Thyroid gland (tissue), 4 donors: Measurements from ENCODE around the gene SUPT3H. TPM values are rescaled to one million over a fixed set of nuclear protein-coding genes. Genes with fewer than 3 reads are reported as not detected.

Experiments
- DNase-seq, 2 donors: peaks; one replicate each; pipeline ENCODE4 v3.0.0-alpha.2; 2019
- H3K27ac ChIP-seq, 3 donors: fragments of 200-600 bp; sonication (generic); 1 replicate in 2 of 3; 2 replicates in 1 of 3; pipeline ENCODE4 v1.5.1; 2016 to 2019; ENCODE audit warnings: mild to moderate bottlenecking in 1 of 3, moderate library complexity in 1 of 3
- H3K27me3 ChIP-seq: fragments of 200-600 bp; sonication (generic); one replicate; pipeline ENCODE4 v1.5.1; 2019
- H3K36me3 ChIP-seq, 2 donors: fragments of 200-600 bp; sonication (generic); one replicate each; pipeline ENCODE4 v1.5.1; 2016 to 2019
- H3K4me1 ChIP-seq, 2 donors: fragments of 200-600 bp; sonication (generic); one replicate each; pipeline ENCODE4 v1.5.1; 2017 to 2019
- H3K4me3 ChIP-seq, 3 donors: fragments of 200-600 bp; sonication (generic); replicated peaks in 1 of 3; 1 replicate in 2 of 3; 2 replicates in 1 of 3; pipeline ENCODE4 v1.5.1; 2016; ENCODE audit warnings: mild to moderate bottlenecking in 1 of 3
- H3K9me3 ChIP-seq: fragments of 200-600 bp; sonication (generic); one replicate; pipeline ENCODE4 v1.5.1; 2017
- CTCF ChIP-seq, 6 experiments: fragments of 200-600 bp in 3 of 6; fragments of 450-650 bp in 3 of 6; sonication (generic) in 3 of 6; IDR thresholded peaks; one replicate each; pipeline ENCODE4 v1.5.1; 2016 to 2019; ENCODE audit warnings: antibody characterized with exemption in 6 of 6, mild to moderate bottlenecking in 2 of 6, inconsistent platforms in 1 of 6, moderate library complexity in 1 of 6
- POLR2A ChIP-seq, 2 donors: fragments of 450-650 bp; IDR thresholded peaks; one replicate each; pipeline ENCODE4 v1.6.1; 2017; ENCODE audit warnings: antibody characterized with exemption in 2 of 2, mild to moderate bottlenecking in 2 of 2, moderate library complexity in 1 of 2
- WGBS, 2 donors: methylation state at CpG; one replicate each; pipeline ENCODE4 v1.1.5; 2017; 5-methylcytosine and 5-hydroxymethylcytosine counted together
- intact Hi-C: fragments of 100-400 bp; cut with DNase I; formaldehyde crosslinking; loops from one replicate; pipeline ENCODE4 v1.15.1; 2023
- total RNA-seq, 4 donors: library from RNA; depleted of rRNA; stranded (reverse); fragments of >200 nt; gene quantifications; one replicate each; pipeline ENCODE4 v1.2.3, GENCODE V29; 2016

SUPT3H gene
- total RNA-seq, 4 donors from 2014 or later = 9.8 to 21.6 (median 11.1) TPM

GRCh38 chr6:45378334-45378926 lies 696 bp upstream of the SUPT3H start:
- Histone ChIP-seq H3K27me3 (no peaks in the 10 kb centered on the region), H3K36me3 (no peaks in the 10 kb centered on the region), H3K4me3 (peak overlapping the region in 2 of 3 donors; percentile 3 to 82), H3K4me1 (peaks cover 0 to 14% of the 10 kb centered on the region in 2 donors), H3K27ac (peak overlapping the region; percentile 90 to 98 (median 94)), H3K9me3 (no peaks in the 10 kb centered on the region)
- intact Hi-C loops = no loop called here
- 4% methylated on average over 16 to 21 of the region's 21 CpGs for WGBS, 2 donors
- DNase-seq = peak; percentile 15 to 37
- TF ChIP-seq CTCF (IDR thresholded peaks at IDR 0.05) (no peak), POLR2A (IDR thresholded peaks at IDR 0.05) (no peak)

DNA sequence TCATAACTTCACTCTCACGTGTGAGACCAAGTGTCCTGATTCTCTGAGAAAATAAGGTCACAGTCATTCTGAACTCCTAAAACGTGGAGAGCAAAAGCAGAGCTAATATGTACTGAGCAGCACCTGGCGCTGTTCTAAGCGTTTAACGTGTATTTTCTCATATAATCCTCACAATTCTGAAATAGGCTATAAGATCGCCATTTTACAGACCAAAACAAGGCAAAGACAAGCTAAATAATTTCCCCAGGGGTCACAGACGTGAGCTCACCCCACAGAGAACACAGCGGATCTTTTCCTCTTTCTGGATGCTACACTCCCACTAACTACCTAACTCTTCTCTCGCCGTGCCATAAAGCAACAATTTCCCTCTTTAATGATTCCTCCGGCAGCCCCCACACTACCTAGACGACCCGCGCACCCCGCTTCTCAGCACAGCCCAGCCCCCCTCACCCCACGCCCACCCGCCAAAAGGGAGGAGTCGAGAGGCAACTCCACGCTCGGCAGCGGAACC lies 636 bp downstream of the SUPT3H start:
- intact Hi-C loops = no loop called here
- no peaks in the 10 kb centered on the region for H3K9me3 ChIP-seq
- H3K4me1 ChIP-seq = peaks cover 0 to 14% of the 10 kb centered on the region in 2 donors
- H3K27me3 ChIP-seq = no peaks in the 10 kb centered on the region
- no peak for TF ChIP-seq POLR2A (IDR thresholded peaks at IDR 0.05)
- TF ChIP-seq CTCF (IDR thresholded peaks at IDR 0.05) = peak in 1 of 6 experiments; percentile 2
- H3K4me3 ChIP-seq = peak overlapping the region; percentile 51 to 88 (median 82)
- WGBS, 2 donors = 1% methylated on average over 19 to 21 of the region's 21 CpGs
- H3K27ac ChIP-seq = peak overlapping the region; percentile 90 to 98 (median 94)
- DNase-seq = peak in 1 of 2 donors; percentile 1
- H3K36me3 ChIP-seq = no peaks in the 10 kb centered on the region

DNA sequence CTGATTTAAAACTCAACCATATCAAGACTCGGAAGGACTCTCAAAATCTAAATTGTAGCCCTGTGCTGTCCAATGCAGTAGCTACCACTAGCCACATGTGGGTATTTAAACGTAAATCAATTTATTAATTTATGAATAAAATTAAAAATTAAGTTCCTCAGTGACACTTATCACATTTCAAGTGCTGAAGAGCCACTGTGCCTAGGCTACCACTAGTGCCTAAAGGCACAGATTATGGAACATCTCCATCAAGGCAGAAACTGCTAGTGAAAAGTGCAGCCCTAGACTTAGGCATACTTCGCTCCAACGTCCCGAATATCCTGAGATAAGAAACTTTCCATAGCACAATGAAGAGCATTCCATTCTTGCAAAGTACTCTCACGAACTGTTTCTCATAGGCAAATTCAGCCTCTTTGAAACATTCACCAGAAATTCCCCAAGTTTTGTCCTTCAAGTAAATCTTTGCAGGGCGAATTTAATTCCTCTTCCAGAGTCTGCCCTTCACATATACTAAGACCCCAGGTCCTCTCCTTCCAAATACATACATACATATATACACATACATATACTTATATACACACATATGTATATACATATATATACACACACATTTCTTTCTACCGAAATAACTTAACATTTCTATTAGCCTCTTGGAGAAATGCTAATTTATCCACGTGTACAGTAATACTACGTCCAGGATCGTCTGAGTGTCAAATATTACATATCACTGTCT lies 1.3 kb downstream of the SUPT3H start:
- no peaks in the 10 kb centered on the region for H3K27me3 ChIP-seq
- peak overlapping the region; percentile 51 to 88 (median 82) for H3K4me3 ChIP-seq
- H3K4me1 ChIP-seq = peaks cover 0 to 14% of the 10 kb centered on the region in 2 donors
- H3K27ac ChIP-seq = peak overlapping the region in 2 of 3 donors; percentile 90 to 94
- intact Hi-C loops = no loop called here
- H3K9me3 ChIP-seq = no peaks in the 10 kb centered on the region
- TF ChIP-seq POLR2A (IDR thresholded peaks at IDR 0.05) (no peak), CTCF (IDR thresholded peaks at IDR 0.05) (no peak)
- no peak for DNase-seq
- WGBS, 2 donors = 22 to 23% methylated on average over 11 of the region's 11 CpGs
- H3K36me3 ChIP-seq = no peaks in the 10 kb centered on the region

GRCh38 chr6:45375449-45375848 lies 2.3 kb downstream of the SUPT3H start:
- intact Hi-C loops = no loop called here
- Histone ChIP-seq H3K9me3 (no peaks in the 10 kb centered on the region), H3K27ac (no peak overlapping the region), H3K4me3 (no peak overlapping the region), H3K4me1 (peaks cover 0 to 14% of the 10 kb centered on the region in 2 donors), H3K36me3 (no peaks in the 10 kb centered on the region), H3K27me3 (no peaks in the 10 kb centered on the region)
- no peak for TF ChIP-seq POLR2A (IDR thresholded peaks at IDR 0.05)
- TF ChIP-seq CTCF (IDR thresholded peaks at IDR 0.05) = no peak
- WGBS, 2 donors = 92 to 93% methylated on average over 3 of the region's 3 CpGs
- no peak for DNase-seq
